Gastrocnemius medialis (tissue), 4 donors: Measurements from ENCODE around the gene SEMA5B.

Experiments used
- CTCF ChIP-seq, 5 experiments: fragments of 450-650 bp in 3 of 5; fragments of 200-600 bp in 2 of 5; sonication (generic) in 2 of 5; IDR thresholded peaks in 4 of 5; conservative IDR thresholded peaks in 1 of 5; 1 replicate in 4 of 5; 2 replicates in 1 of 5; pipeline ENCODE4 v1.5.1; 2016 to 2019; ENCODE audit warnings: antibody characterized with exemption in 5 of 5, mild to moderate bottlenecking in 3 of 5, moderate library complexity in 3 of 5
- POLR2A ChIP-seq, 2 donors: fragments of 450-650 bp; IDR thresholded peaks; one replicate each; pipeline ENCODE4 v1.6.1; 2017; ENCODE audit warnings: antibody characterized with exemption in 2 of 2, mild to moderate bottlenecking in 2 of 2, moderate library complexity in 2 of 2

DNA sequence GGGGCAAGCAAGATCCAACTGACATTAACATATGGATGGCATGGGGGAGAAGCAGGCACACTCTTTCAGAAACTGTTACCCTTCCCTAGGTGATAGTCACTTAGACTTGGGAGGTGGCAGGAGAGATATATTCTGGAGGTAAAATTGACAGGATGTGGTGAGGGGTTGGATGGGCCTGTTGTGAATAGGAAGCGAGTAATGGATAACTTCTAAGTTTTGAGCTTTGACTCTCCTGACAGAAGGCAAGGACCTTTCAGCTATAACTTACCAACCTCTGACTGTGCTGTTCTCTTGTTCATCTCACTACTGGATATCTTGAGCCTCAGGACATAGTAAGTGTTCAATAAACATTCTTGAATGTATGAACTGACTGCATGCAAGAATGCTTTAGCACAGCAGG is 37.4 kb upstream of the SEMA5B start:
- TF ChIP-seq CTCF (IDR thresholded peaks at IDR 0.05 in 4 of 5, conservative IDR thresholded peaks at IDR 0.05 in 1 of 5) (no peak), POLR2A (IDR thresholded peaks at IDR 0.05) (no peak)
